Sigmoid colon (tissue), 4 donors: ENCODE measurements around the gene FLNB.

Source experiments
- CTCF ChIP-seq, 4 experiments: fragments of 450-650 bp in 3 of 4; fragments of 200-600 bp in 1 of 4; IDR thresholded peaks; one replicate each; pipeline ENCODE4 v1.5.1; 2016 to 2019; ENCODE audit warnings: antibody characterized with exemption in 4 of 4, mild to moderate bottlenecking in 3 of 4, moderate library complexity in 2 of 4
- EP300 ChIP-seq, 4 donors: sonication (generic); formaldehyde crosslinking; IDR thresholded peaks; one replicate each; pipeline ENCODE4 v1.6.1; 2017; ENCODE audit warnings: antibody characterized with exemption in 4 of 4
- POLR2A ChIP-seq, 2 donors: fragments of 450-650 bp; IDR thresholded peaks; one replicate each; pipeline ENCODE4 v1.6.1; 2016; ENCODE audit warnings: antibody characterized with exemption in 2 of 2, mild to moderate bottlenecking in 2 of 2, moderate library complexity in 2 of 2
- POLR2AphosphoS5 ChIP-seq, 4 donors: sonication (generic); formaldehyde crosslinking; IDR thresholded peaks; one replicate each; pipeline ENCODE4 v1.6.1; 2017; ENCODE audit warnings: antibody characterized with exemption in 4 of 4

- TF ChIP-seq CTCF (IDR thresholded peaks at IDR 0.05): no peak
- TF ChIP-seq POLR2A (IDR thresholded peaks at IDR 0.05): no peak
- no peak for TF ChIP-seq POLR2AphosphoS5 (IDR thresholded peaks at IDR 0.05)
- no peak for TF ChIP-seq EP300 (IDR thresholded peaks at IDR 0.05)
Measured at GRCh38 chr3:58169371-58169770, 161.1 kb downstream of the FLNB start.
